Stimulated activated CD8-positive, alpha-beta memory T cell treated with anti-CD3 and anti-CD28 coated beads, Interleukin-12 subunit alpha, Interleukin-12 subunit beta, amount 100 ng/mL, for 24 hours (primary cell): Measurements from ENCODE around the gene AUNIP.

Source experiments
- DNase-seq: peaks from one replicate; pipeline ENCODE4 v3.0.0-alpha.2; 2020; ENCODE audit errors: extremely low read depth

AUNIP gene

DNA sequence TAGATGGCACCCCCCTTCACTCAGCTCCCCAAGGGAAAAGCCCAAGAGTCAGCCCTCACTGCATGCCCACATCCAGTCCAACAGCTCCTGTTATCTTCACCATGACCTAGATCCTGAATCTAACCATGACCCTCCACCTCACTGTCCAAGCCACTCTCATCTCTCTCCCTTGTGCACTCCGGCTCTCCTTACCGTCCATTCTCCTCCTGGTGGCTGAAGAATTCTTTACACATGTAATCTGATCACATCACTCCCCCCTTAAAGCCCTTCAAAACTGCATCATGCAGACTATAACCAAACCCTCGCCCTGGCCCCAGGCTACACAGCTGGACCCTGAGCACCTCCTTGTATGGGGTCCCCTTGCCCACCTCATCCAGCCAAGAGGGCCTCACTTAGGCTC lies 30.2 kb upstream of the AUNIP start:
- no peak for DNase-seq

DNA sequence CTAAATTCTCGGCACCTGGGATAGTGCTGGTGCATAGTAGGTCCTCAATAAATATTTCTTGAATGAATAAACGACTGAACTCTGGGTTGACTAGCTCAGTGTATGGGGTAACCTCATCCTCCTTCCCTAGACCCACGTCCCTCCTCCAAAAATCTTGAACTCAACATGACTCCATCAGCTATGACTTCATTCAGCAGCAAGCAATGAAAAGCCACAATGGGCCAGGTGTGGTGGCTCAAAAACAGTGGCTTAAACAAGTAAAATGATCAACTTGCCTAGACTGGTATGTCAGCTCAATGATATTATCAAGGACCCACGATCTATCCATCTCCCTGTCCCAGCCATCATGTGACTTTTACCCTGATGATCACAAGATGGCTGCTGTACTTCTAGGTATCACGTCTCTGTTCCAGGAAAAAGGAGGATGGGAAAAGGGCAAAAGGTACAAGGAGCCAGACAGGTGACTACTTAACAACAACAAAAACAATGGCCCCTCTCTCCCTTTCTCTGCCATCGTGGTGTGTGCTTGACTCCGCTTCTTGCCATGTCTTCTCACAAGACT lies 29.2 kb upstream of the AUNIP start:
- DNase-seq = no peak

DNA sequence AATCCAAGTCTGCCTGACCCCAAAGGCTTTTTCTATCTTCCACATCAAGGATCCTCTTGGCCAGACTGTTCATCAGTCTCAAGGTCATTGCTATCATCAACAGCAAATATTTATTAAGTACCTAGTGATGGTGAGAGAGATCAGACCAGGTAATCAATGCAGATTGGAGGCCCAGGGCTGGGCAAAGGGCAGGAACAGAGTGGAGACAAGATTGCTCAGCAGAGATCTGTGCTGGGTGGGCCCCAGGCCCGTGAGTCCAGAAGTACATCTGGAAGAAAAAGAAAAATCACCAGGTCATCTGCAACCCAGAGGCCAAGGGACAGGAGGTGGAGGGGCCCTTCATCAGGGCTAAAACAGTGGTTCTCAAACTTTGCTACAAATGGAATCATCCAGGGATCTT lies 26.3 kb upstream of the AUNIP start:
- DNase-seq = no peak

DNA sequence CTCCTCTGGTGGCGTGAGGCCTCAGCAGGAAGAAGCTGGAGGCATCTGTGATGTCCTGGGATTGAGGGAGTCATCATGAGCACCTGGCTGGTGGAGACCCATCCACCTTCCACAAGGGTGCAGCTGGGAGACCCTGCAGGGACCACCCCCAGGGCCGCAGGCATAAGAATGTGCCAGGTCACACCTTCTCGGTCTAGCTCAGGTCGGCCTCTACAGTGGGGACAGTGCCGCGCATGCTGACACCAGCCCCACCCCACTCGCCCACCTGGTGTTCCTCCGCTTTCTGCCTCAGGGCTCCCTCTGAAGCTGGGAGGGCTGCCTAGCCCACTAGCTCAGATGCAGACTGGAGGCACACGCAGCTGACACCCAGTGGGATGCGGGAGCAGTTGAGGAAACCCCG lies 22.0 kb upstream of the AUNIP start:
- DNase-seq = no peak

DNA sequence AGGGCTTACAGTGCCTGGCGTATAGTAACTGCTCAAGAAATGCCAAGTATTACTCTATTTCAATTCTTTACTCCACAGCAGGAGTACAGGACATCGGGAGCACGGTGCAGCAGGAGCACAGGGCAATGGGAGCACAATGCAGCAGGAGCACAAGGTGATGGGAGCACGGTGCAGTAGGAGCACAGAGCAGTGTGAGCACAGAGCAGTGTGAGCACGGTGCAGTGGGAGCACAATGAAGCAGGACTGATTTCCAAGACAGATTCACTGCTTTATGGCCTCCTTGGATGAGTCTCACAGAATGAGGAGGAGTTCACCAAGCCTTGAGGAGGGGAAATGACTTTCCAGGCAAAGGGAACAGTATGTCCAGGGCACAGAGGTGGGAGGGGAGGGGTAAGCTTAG lies 21.3 kb upstream of the AUNIP start:
- DNase-seq = no peak

DNA sequence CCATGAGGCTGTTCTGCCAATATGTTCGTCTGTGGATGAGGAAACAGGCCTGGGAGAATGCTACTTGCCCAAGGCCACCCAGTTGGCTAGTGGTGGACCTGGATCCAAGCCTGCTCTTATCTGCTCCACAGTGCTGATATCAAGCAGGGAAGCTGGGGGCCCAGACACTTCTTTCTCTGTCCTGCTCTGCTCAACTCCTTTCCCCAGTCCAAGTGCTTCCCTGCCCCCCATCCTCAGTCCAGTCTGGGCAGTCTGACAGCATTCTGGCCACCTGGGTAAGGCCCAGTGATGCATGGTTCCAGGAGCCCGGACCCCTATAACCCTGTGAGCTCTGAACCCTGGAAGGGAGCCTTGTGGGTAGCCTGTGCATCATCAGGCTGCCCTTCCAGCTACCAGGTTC lies 20.4 kb upstream of the AUNIP start:
- no peak for DNase-seq

DNA sequence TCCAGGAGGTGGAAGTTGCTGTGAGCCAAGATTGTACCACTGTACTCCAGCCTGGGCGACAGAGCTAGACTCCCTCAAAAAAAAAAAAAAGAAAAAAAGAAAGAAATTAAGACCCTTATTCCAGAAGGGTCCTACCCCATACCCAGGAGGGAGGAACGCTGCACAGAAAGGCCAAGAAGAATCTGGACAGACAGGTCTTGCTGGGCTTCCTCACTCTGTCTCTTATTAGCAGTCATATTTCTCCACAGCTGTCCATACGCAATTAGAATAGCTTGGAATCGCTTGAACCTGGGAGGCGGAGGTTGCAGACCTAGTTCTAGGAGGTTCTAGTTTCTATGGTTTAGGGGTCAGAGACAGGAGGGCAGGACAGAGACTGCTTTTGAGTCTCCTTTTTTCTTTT lies 19.4 kb upstream of the AUNIP start:
- DNase-seq = no peak

DNA sequence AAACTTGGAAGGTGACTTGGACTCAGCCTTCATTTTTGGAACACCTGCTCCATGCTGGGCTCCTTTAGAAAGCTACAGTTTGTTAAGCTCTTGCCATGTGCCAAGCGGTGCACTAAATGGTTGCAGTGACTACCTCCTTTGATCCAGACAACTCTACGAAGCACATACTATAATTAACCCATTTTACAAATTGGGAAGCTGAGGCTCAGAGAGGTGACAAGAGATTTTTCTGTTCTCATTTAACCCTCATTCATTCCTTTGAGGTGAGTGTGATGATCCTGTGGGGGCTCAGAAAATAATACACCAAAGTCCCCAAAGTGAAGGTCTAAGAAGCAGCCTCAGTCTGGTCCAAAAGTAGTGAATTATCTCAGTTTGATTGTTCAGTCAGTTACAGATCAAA lies 17.9 kb upstream of the AUNIP start:
- DNase-seq = no peak

DNA sequence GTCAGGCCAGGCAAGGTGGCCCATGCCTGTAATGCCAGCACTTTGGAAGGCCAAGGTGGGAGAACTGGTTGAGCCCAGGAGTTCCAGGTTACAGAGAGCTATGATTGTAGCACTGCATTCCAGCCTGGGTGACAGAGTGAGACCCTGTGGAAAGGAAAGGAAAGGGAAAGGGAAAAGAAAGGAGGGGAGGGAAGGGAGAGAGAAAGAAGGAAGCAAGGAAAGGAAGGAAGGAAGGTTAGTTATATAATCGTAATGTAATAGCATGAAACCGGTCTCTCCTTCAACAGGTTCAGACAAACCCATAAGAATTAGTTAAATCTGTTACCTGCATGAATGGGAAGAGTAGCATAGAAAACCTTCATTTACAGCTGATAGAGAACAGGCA lies 17.4 kb upstream of the AUNIP start:
- DNase-seq = no peak

DNA sequence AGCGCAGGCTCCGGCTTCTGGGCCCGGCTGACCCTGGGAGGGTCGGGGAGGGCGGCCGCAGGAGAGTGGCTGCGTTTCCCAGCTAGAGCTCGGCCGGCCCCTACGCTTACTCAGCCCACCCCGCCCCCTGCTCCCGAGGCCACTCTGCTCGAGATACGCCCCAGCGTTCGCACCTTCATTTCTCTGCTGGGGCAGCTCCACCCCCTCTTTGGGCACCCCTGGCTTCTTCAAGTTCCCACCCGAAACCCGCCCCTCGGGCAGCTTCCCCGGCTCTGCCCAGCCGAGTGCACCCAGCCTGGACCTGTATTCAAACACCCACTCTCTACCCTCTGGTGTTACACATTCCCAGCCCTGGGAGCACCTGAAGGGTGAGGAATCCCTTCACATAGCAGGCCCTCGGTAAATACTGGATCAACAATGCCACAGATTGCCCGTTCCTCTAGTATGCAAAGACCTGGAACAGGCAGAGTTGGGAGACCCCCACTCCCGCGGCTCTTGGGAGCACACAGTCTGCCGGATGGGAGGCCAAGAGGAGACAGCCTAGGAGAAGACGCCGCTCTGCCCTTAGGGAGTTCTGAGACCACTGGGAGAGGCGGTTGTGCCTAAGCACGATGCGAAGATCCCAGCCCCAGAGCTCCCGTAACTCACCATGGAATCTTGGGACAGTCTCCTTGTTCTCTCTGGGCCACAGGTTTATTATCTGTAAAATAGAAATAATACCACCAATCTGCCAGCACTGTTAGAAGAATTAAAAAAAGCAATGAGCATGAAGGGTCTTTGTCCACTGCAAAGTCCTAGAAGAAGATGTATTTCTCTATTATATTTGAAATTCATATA lies 16.8 kb upstream of the AUNIP start:
- DNase-seq = no peak

DNA sequence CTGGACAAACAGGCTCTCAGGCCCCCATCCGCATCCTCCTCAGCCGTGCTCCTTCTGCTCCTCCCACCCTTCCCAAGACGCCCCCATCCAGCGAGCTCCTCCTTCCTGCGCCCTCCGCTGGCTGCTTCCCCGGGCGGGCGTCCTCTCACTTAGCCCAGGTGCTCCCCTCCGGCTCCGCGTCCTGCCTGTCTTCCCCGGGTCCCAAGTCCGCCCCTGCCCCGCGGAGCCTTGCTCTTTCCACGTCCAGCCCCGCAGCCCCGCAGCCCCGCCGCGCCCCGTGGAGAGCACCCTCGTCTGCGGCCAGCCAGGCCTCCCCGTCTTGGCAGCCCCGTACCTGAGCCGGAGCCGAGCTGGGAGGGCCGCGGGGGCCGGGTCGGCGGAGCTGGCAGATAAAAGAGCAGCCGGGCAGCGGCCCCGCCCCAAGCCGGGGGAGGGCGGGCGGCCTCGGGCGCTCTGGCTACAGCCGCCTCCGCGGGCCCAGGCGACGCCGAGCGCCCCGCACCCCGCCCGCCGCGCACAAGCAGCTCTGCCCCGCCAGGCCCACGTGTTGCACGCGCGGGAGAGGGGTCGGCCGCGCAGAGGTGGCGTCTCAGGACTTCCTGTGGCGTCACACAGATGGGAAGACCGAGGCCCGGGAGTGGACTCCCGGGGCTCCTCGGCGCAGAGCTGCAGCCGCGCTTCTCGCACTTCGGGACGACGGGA lies 16.0 kb upstream of the AUNIP start, which contains the start of gene PAQR7:
Gene PAQR7 (minus strand): TSS at position 555 of the 702 bp plus-strand sequence. CDS start 11,869 bp downstream, outside the sequence.
- peak; percentile 27 for DNase-seq

DNA sequence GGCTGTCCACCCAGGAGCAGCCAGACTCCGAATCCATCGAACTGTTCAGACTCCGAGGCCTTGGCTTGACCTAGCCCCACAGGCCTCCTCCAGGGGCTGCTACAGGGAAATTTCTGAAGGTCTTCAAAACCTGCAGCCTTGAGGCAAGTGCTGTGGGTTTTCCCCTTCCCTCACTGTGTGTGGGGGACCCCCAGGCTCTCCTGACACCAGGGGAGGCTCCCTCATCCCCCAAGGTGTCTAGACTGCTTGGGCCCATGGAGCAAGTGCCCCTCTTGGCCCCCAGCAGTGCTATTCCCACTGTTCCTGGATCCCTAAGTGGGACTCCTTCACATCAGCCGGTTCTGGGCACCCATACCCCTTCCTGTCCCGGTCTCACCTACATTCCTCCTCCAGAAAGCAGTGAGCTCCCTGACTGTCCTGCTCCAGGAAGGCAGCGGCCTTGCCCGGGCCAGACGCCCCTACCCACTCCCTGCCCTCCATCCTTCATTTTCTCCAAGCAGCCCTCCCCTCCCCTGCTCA lies 15.4 kb upstream of the AUNIP start:
- DNase-seq = no peak

DNA sequence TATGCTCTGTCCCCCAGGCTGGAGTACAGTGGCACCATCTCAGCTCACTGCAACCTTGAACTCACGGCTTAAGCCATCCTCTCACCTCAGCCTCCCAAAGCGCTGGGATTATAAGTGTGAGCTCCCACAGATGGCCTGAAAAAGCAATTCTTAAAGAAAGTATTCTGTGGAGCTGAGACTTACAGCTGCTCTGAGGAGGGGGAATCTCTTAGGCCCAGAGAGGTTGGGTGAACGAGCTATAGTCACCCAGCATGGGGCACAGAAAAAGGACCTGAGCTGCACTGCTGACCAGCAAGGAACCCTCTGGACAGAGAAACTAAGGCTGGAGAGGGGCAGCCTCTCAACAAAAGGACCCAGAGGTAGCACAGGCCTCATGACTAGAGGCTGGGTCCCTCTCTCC lies 15.0 kb upstream of the AUNIP start:
- DNase-seq = no peak

DNA sequence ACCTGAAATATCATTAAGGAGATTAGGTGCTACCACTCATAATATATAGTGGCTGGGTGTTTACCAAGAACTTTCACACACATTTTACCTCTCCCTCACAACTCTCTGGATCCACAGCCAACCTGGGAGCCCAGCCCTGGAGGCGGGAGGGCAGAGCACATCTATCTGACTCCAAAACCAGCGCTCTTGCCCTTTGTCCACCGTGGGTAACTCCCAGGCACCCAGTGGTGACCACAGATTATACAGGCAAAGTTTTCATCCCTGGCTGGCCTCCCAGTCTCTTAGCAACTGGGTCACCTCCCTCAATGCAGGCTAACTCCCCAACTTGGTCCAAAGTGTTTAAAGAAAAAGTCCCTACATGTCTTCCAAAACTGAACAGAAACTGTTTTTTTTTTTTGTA lies 13.9 kb upstream of the AUNIP start:
- DNase-seq = no peak

DNA sequence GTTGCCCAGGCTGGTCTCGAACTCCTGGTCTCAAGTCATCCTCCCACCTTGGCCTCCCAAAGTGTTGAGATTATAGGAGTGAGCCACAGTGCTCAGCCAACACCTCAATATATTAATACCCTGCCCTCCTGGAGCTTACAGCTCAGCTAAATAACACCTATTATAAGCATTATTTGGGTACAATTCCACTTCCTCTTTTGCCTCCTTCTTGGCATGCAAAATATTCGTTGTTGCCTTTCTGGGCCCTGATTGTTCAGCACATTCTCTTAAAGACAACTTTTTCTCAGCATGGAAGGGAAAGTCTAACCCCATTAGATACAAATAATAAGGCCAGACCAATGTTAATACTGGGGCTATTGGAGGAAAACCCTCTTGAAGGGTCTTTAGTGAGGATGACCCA lies 13.5 kb upstream of the AUNIP start:
- DNase-seq = no peak

DNA sequence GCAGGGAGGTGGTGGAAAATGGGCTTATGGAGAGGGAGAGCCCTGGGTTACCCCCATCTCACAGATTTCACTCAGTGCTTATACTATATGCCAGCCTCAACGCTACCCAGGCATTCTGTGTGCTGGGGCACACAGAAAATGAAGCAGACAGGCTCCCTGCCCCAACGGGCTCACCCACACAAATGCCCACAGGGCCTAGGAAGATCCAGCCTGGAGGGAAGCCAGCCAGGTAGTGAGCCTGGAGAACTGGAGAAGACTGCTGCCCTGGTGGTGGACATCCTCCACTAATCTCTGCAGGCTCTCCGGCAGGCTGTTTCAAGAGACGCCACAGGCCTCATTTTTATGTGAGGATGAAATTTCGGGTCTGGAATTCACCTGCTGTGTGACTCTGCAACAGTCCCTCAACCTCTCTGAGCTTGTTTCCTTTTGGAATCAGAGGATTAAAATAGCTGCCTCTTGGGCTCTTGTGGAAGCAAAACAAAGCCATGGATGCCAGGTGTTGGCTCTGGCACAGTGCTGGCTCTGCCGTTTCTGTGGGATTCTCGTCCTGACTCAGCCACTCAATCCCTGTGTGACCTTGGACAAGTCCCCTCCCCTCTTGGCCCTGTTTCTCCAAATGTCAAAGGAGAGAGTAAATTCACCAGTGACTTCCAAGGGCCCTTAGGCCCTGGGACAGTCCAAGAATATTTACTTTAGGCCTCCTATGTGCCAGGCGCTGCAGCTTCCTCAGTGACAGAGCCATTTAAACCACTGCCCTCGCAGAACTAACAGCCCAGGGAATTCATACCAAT lies 12.6 kb upstream of the AUNIP start:
- DNase-seq = no peak

DNA sequence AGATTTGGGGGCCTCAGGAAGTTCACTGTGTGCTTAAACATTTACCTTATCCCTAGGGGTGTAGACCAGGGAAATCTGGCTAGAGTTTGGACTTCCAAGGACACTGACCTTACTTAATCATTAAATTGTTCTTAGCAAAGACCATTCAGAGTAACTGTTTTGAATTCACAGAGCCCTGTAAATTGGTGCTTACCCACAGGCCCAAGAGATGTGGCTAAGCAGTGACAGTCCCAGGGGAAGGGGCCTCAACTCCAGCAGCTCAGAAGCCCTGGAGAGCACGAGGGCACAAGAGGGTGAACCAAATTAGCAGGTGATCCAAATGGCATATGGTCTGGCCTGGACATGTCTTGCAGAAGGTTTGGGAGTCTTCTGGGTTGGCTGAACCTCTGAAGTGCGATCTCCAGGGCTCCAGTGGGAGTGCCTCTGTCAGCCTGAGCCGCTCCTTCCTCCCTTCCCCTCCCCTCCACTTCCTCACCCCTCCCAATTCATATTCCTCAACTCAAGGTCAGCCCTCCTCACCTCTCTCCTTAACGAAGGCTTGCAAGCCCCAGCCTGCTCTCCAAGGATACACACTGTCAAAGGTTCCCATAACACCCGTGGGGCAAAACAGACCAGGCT lies 11.9 kb upstream of the AUNIP start:
- DNase-seq = no peak

DNA sequence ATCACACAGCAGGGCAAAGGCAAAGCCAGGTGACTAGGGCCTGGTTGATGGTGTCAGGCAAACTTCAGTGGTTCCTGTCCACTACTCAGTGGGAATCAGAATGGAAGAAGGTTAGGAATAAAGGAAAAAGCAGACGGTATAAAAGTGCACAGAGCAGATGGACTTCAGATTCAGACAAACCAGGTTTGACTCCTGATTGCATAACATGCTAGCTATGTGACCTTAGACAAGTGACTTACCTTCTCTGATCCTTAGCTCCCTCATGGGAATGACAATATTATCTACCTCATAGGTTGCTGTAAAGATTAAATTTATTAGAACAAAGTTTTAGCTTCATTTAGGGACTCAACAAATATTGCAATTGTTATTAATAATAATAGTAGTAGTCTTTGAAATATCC lies 11.4 kb upstream of the AUNIP start:
- DNase-seq = no peak

DNA sequence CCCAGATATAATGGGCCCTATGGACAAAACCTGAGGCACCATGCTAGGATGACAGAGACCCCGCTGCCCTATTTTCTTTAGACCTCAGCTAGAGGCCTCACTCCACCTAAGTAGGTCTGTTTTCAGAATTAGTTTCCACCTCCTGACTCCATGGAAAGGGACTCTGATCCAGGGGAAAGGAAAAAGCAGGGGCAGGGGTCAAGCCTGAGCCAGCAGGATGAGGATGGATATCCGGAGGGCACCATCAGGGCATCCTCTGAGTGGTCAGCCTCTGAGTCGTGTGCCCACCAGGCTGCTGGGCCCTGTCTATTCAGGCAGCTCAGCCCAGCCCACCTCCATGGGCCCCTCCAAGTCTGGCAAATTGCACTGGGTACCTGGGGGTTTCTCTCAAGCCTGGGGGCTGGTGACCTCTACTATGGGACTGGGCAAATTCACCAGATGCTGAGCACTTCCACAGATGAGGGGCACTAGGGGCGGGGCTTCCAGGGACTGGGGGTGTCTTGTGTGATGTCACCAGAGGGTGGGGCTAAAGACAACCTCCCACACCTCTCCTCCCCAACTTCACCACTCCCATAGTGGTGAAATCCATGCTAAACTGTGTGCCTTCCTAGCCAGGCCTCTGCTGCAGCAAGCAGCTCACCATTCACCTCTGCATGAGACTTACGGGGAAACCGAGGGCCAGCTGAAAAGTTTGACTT lies 10.8 kb upstream of the AUNIP start:
- no peak for DNase-seq

DNA sequence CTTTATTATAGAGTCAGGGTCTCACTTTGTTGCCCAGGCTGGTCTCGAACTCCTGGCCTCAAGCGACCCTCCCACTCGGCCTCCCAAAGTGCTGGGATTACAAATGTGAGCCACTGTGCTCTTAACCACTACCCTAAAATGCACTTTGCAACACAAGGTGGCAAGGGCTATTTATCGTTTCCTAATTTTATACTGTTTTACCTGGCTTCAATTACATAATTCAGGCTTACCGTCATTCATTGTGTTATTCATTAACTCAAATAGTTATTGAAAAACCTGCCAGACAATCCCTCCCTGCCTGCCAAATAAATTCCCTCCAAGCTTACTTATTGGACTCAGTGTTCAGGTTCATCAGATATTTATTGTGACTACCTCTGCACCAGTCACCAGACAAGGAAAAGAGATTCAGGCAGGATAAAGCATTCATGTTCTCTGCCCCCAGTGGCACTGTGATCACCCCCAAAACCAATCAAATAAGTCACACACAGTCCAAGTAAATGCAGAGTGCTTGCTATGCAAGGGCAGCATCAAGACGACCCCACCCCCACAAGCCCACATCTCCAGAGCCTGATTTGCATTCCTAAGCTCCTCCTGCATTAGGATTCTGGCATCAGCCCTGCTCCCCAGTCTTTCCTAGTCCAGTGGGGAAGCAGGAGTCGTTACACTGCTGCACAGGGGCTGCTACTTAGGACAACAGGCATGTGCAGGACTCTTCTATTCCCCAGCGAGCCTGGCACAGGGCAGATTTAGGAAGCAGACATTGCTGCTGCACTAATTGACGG lies 8.1 kb upstream of the AUNIP start:
- DNase-seq = no peak
